Aorta (tissue), 5 donors: ENCODE data around the gene TBC1D13. TPM values are rescaled to one million over a fixed set of nuclear protein-coding genes. Genes with fewer than 3 reads are reported as not detected.
"Not testable (repeated sequence)": the region's sequence is repeated elsewhere in the genome, so short reads cannot be mapped to it uniquely, and the experiment has no call there.

ENCODE experiments used
- ATAC-seq: fragments of 200-7000 bp; cut with Tn5 transposase; one replicate; pipeline ENCODE4 v1.9.1; 2022; ENCODE audit warnings: moderate library complexity; ENCODE audit not compliant: low FRiP score
- DNase-seq, 2 donors: peaks; one replicate each; pipeline ENCODE4 v3.0.0-alpha.2; 2020
- H3K27ac ChIP-seq, 2 donors: one replicate each; pipeline ENCODE4 v1.5.1; 2013; ENCODE audit warnings: low read length in 2 of 2, mild to moderate bottlenecking in 2 of 2, moderate library complexity in 2 of 2, control low read depth in 1 of 2, inconsistent platforms in 1 of 2, low read depth in 1 of 2
- H3K27me3 ChIP-seq, 2 donors: one replicate each; pipeline ENCODE4 v1.6.1; 2013; ENCODE audit warnings: control low read depth in 1 of 2, low read length in 1 of 2, mild to moderate bottlenecking in 1 of 2, moderate library complexity in 1 of 2; ENCODE audit not compliant: insufficient read depth in 2 of 2, control insufficient read depth in 1 of 2
- H3K36me3 ChIP-seq, 2 donors: one replicate each; pipeline ENCODE4 v1.6.1; 2013; ENCODE audit warnings: control low read depth in 1 of 2, low read length in 1 of 2, mild to moderate bottlenecking in 1 of 2; ENCODE audit not compliant: insufficient read depth in 2 of 2, control insufficient read depth in 1 of 2
- H3K4me1 ChIP-seq, 2 donors: one replicate each; pipeline ENCODE4 v1.6.1; 2013; ENCODE audit warnings: low read length in 2 of 2, control low read depth in 1 of 2, mild to moderate bottlenecking in 1 of 2, moderate library complexity in 1 of 2; ENCODE audit not compliant: insufficient read depth in 2 of 2, control insufficient read depth in 1 of 2
- H3K4me3 ChIP-seq, 2 donors: one replicate each; pipeline ENCODE4 v1.5.1; 2013; ENCODE audit warnings: low read length in 2 of 2, control low read depth in 1 of 2, mild to moderate bottlenecking in 1 of 2
- H3K9me3 ChIP-seq: one replicate; pipeline ENCODE4 v1.6.1; 2013; ENCODE audit warnings: mild to moderate bottlenecking, low read length; ENCODE audit not compliant: control insufficient read depth
- WGBS, 2 donors: extraction: QIAGEN DNeasy Blood & Tissue Kit; methylation state at CpG; one replicate each; pipeline ENCODE4 v1.1.7; 2013; 5-methylcytosine and 5-hydroxymethylcytosine counted together
- intact Hi-C, 2 donors: fragments of 100-400 bp; cut with DNase I; formaldehyde crosslinking; loops; one replicate each; pipeline versions ENCODE4 v1.14.2 to v1.15.0; 2022
- polyA plus RNA-seq, 2 donors: library from polyadenylated mRNA; stranded (reverse); fragments of 200-250 nt; gene quantifications; one replicate each; pipeline ENCODE4 v1.2.3, GENCODE V29; 2013
- total RNA-seq, 2 donors: library from RNA; stranded (reverse); fragmentation: NEBNext Ultra II Directional; extraction: Animal tissue kit (Norgen Biotek cat#: 25700); gene quantifications; one replicate each; pipeline ENCODE4 v1.2.1, GENCODE V29; 2021
- donor health status: healthy with polysubstance abuse.
- donor health status: Bipolar disorder and iron deficiency.
- donor health status: DM: no; HTN: no; CAD: no.
- donor health status: DM: no; HTN: no; CAD: no.
- donor health status: DM: yes; HTN: yes; CAD: no.

Gene TBC1D13
- total and polyA plus RNA-seq, 4 donors, result 9.0 to 27.7 (median 22.6) TPM

GRCh38 chr9:128792978-128793686, 6.1 kb downstream of the TBC1D13 start:
- WGBS, 2 donors, result 84 to 86% methylated on average over 8 of the region's 8 CpGs

DNA sequence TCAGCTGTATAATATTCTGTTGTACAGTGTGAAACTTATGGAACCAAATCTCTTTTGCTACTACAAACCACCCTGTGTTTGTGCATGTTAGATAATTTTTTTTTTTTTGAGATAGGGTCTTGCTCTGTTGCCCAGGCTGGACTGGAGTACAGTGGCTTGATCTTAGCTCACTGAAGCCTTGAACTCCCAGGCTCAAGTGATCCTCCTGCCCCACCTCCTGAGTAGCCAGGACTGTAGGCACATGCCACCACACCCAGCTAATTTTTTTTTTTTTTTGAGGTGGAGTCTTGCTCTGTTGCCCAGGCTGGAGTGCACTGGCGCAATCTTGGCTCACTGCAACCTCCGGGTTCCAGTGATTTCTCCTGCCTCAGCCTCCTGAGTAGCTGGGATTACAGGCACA, 7.9 kb downstream of the TBC1D13 start:
- H3K27me3 ChIP-seq, H3K4me1 ChIP-seq, intact Hi-C loops, H3K27ac ChIP-seq, H3K9me3 ChIP-seq, ATAC-seq, DNase-seq, H3K4me3 ChIP-seq: not testable (repeated sequence)
- 45 to 51% methylated on average over 2 of the region's 2 CpGs for WGBS, 2 donors
- H3K36me3 ChIP-seq, result peaks cover 0 to 16% of the 10 kb centered on the region in 2 donors

More at GRCh38 chr9:128792978-128793686, 6.1 kb downstream of the TBC1D13 start:
- Histone ChIP-seq H3K27me3 (no peaks in the 10 kb centered on the region), H3K36me3 (peaks cover 0 to 9% of the 10 kb centered on the region in 2 donors), H3K4me1 (no peaks in the 10 kb centered on the region), H3K9me3 (no peaks in the 10 kb centered on the region), H3K27ac (no peak overlapping the region), H3K4me3 (no peak overlapping the region)
- intact Hi-C loops, result no loop called here
- DNase-seq (no peak), ATAC-seq (no peak)

- no peak for ATAC-seq
- no peaks in the 10 kb centered on the region for H3K27me3 ChIP-seq
- H3K36me3 ChIP-seq, result peaks cover 0 to 10% of the 10 kb centered on the region in 2 donors
- no peak overlapping the region for H3K27ac ChIP-seq
- no peaks in the 10 kb centered on the region for H3K4me1 ChIP-seq
- intact Hi-C loops, result no loop called here
- WGBS, 2 donors, result 91 to 92% methylated on average over 8 of the region's 8 CpGs
- H3K4me3 ChIP-seq, result no peak overlapping the region
- H3K9me3 ChIP-seq, result no peaks in the 10 kb centered on the region
- DNase-seq, result no peak
These were observed 11.8 kb downstream of the TBC1D13 start for GRCh38 chr9:128798896-128799295.

GRCh38 chr9:128800061-128800460, 13.0 kb downstream of the TBC1D13 start:
- Histone ChIP-seq H3K4me1 (no peaks in the 10 kb centered on the region), H3K4me3 (no peak overlapping the region), H3K9me3 (no peaks in the 10 kb centered on the region), H3K27ac (no peak overlapping the region), H3K27me3 (no peaks in the 10 kb centered on the region), H3K36me3 (peaks cover 0 to 8% of the 10 kb centered on the region in 2 donors)
- intact Hi-C loops, result no loop called here
- ATAC-seq (no peak), DNase-seq (no peak)
- 93 to 95% methylated on average over 7 of the region's 7 CpGs for WGBS, 2 donors

- no peaks in the 10 kb centered on the region for H3K9me3 ChIP-seq
- H3K4me1 ChIP-seq, result no peaks in the 10 kb centered on the region
- no peaks in the 10 kb centered on the region for H3K27me3 ChIP-seq
- H3K4me3 ChIP-seq, result no peak overlapping the region
- intact Hi-C loops, result no loop called here
- peaks cover 0 to 14% of the 10 kb centered on the region in 2 donors for H3K36me3 ChIP-seq
- 91 to 93% methylated on average over 4 of the region's 4 CpGs for WGBS, 2 donors
- no peak overlapping the region for H3K27ac ChIP-seq
- DNase-seq (no peak), ATAC-seq (no peak)
These were observed 15.4 kb downstream of the TBC1D13 start for GRCh38 chr9:128802482-128802881.

- Histone ChIP-seq H3K9me3 (no peaks in the 10 kb centered on the region), H3K27ac (no peak overlapping the region), H3K4me3 (no peak overlapping the region), H3K4me1 (no peaks in the 10 kb centered on the region), H3K36me3 (peaks cover 0 to 10% of the 10 kb centered on the region in 2 donors), H3K27me3 (no peaks in the 10 kb centered on the region)
- WGBS, 2 donors, result 86 to 88% methylated on average over 14 of the region's 14 CpGs
- intact Hi-C loops, result no loop called here
- no peak for ATAC-seq
- DNase-seq, result no peak
These were observed 18.6 kb downstream of the TBC1D13 start for GRCh38 chr9:128805661-128806060.

DNA sequence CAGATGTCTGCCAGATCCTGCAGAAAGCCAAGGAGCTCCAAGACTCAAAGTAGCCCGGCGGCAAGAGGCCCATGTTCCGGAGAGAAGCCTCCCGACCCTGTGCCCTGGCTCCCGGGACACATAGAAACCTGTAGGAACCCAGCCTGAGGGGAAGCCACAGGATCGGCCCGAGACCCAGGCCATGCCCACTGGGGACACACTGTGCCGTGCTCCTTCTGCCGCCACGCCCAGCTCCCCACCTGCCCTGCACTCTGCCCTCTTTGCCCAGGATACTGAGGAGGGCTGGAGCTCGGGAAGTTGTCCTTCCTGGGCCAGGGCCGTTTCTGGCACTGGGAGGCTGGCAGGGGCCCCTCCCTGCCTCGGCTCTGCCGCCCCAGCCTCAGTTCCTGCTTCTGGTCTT, 20.8 kb downstream of the TBC1D13 start:
- DNase-seq (no peak), ATAC-seq (no peak)
- no peaks in the 10 kb centered on the region for H3K9me3 ChIP-seq
- H3K4me1 ChIP-seq, result no peaks in the 10 kb centered on the region
- no peak overlapping the region for H3K4me3 ChIP-seq
- intact Hi-C loops, result no loop called here
- H3K27ac ChIP-seq, result no peak overlapping the region
- 80 to 96% methylated on average over 13 to 14 of the region's 14 CpGs for WGBS, 2 donors
- H3K27me3 ChIP-seq, result no peaks in the 10 kb centered on the region
- H3K36me3 ChIP-seq, result peaks cover 0 to 10% of the 10 kb centered on the region in 2 donors

- WGBS, 2 donors, result 82 to 85% methylated on average over 3 of the region's 3 CpGs
- no peaks in the 10 kb centered on the region for H3K27me3 ChIP-seq
- ATAC-seq (no peak), DNase-seq (no peak)
- no peak overlapping the region for H3K4me3 ChIP-seq
- no peaks in the 10 kb centered on the region for H3K9me3 ChIP-seq
- H3K4me1 ChIP-seq, result no peaks in the 10 kb centered on the region
- H3K36me3 ChIP-seq, result peaks cover 0 to 10% of the 10 kb centered on the region in 2 donors
- intact Hi-C loops, result no loop called here
- H3K27ac ChIP-seq, result no peak overlapping the region
These were observed 21.5 kb downstream of the TBC1D13 start for GRCh38 chr9:128808543-128808942.

GRCh38 chr9:128809036-128809599, 22.1 kb downstream of the TBC1D13 start:
- Histone ChIP-seq H3K9me3 (no peaks in the 10 kb centered on the region), H3K36me3 (peaks cover 0 to 10% of the 10 kb centered on the region in 2 donors), H3K4me1 (no peaks in the 10 kb centered on the region), H3K27ac (no peak overlapping the region), H3K4me3 (no peak overlapping the region), H3K27me3 (no peaks in the 10 kb centered on the region)
- 91 to 95% methylated on average over 12 of the region's 12 CpGs for WGBS, 2 donors
- intact Hi-C loops, result no loop called here
- peak; percentile 52 for ATAC-seq
- DNase-seq, result no peak
